OCI-LY7 (cell line): ENCODE data around the gene MED8.

Experiments used
- CTCF ChIP-seq: fragments of 200-600 bp; sonication (generic); conservative IDR thresholded peaks from 2 replicates; pipeline ENCODE4 v1.5.1; 2014; ENCODE audit warnings: mild to moderate bottlenecking, antibody characterized with exemption, low read length, moderate library complexity, mixed read lengths
- EZH2phosphoT487 ChIP-seq: fragments of 200-600 bp; sonication (generic); IDR thresholded peaks from 2 replicates; pipeline ENCODE4 v1.6.1; 2018; ENCODE audit warnings: low read depth, borderline replicate concordance, mild to moderate bottlenecking, mixed run types, antibody characterized with exemption, low read length, moderate library complexity, mixed read lengths

DNA sequence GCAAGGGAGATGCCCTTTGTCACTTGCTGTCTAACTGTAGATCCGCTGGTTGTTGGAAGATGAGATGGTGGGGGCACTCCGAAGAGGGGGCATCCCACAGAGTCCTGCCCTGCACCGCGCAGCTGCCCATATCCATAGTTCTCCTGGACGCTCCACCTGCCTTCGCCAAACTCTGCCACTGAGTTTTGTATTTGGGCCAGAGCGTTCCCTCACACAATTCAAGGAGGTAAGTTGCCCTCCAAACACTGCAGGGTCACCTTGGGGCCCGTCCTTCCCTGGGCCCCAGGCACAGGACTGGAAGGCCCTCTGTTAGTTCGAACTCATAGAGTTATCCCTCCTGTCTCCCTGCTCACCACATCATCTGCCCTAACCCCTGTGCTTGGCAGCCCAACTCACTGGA lies 42.1 kb upstream of the MED8 start:
- TF ChIP-seq CTCF (no peak), EZH2phosphoT487 (no peak)
